Fibroblast of mammary gland (primary cell): ENCODE results near the gene JADE1.

Experiments
- DNase-seq: peaks from one replicate; pipeline ENCODE4 v3.0.0-alpha.2; 2010; ENCODE audit warnings: low read depth
- H3K4me3 ChIP-seq: 2 replicates; pipeline ENCODE4 v1.5.1; 2011; ENCODE audit warnings: low read depth, mild to moderate bottlenecking, low read length, moderate library complexity; ENCODE audit not compliant: control insufficient read depth
- TF ChIP-seq, protein P1 (sequence below): conservative IDR thresholded peaks from 2 replicates; pipeline ENCODE4 v1.5.1; 2011; ENCODE audit warnings: low read depth, low read length, inconsistent platforms; ENCODE audit not compliant: control insufficient read depth, insufficient read depth

The JADE1 gene

DNA sequence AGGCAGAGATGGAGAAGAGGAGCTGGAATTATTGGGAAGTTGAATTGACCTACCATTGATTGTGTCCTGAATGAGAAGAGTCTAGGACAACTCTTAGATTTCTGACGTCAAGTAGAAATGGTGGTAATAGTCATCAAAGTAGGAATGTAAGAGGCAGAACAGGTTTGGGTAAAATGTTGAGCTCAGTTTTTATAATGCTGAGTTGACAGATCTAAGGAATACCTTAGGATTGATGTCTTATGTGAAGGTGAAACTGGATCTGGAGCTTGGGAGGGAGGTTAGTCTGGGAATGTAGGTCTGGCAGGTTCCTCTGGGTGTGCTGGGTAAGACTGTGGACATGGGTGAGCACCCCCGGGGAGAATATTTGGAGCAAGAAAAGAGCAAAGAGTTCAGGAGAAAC, 31.9 kb downstream of the JADE1 start:
- TF ChIP-seq, protein P1, sequence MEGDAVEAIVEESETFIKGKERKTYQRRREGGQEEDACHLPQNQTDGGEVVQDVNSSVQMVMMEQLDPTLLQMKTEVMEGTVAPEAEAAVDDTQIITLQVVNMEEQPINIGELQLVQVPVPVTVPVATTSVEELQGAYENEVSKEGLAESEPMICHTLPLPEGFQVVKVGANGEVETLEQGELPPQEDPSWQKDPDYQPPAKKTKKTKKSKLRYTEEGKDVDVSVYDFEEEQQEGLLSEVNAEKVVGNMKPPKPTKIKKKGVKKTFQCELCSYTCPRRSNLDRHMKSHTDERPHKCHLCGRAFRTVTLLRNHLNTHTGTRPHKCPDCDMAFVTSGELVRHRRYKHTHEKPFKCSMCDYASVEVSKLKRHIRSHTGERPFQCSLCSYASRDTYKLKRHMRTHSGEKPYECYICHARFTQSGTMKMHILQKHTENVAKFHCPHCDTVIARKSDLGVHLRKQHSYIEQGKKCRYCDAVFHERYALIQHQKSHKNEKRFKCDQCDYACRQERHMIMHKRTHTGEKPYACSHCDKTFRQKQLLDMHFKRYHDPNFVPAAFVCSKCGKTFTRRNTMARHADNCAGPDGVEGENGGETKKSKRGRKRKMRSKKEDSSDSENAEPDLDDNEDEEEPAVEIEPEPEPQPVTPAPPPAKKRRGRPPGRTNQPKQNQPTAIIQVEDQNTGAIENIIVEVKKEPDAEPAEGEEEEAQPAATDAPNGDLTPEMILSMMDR, result no peak
- no peak overlapping the region for H3K4me3 ChIP-seq
- no peak for DNase-seq

DNA sequence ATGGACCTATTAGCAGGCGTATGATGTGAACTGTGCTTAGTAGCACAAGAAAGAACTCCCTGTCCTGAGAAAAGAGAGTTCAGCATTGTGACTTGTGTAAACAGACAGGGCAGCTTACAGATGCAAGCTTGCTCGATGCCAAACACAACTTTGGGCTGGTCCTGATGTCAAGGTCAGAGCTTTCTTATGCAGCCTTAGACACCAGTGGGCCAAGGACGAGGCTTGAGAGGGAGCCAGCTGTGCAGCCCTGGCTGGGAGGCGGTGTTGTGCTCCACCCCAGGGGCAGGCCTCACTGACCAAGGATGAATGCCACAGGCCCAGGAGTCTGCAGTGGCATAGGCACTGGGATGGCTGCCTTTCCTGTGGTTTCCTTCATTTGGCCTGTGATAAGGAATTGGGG, 35.4 kb downstream of the JADE1 start:
- DNase-seq, result no peak
- TF ChIP-seq, protein P1, result no peak

DNA sequence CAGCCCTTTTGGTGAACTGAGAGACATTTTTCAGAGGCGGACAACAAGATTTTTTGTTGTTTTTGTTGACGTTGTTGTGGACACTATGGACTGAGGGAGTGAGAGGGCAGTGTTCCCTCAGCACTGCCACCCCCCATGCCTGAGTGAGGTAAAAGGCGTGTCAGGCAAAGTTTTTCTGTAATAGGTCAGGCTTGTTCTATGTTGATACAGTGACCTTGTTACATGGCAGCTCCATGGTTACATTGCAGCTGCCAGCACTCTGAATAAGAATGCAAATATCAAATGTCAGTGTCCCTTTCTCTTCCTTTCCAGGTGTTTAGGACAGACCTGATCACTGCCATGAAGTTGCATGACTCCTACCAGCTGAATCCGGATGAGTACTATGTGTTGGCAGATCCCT, 36.6 kb downstream of the JADE1 start:
- no peak overlapping the region for H3K4me3 ChIP-seq
- TF ChIP-seq, protein P1, result no peak
- DNase-seq, result no peak

More for the DNA sequence above, 35.4 kb downstream of the JADE1 start:
- H3K4me3 ChIP-seq, result no peak overlapping the region

DNA sequence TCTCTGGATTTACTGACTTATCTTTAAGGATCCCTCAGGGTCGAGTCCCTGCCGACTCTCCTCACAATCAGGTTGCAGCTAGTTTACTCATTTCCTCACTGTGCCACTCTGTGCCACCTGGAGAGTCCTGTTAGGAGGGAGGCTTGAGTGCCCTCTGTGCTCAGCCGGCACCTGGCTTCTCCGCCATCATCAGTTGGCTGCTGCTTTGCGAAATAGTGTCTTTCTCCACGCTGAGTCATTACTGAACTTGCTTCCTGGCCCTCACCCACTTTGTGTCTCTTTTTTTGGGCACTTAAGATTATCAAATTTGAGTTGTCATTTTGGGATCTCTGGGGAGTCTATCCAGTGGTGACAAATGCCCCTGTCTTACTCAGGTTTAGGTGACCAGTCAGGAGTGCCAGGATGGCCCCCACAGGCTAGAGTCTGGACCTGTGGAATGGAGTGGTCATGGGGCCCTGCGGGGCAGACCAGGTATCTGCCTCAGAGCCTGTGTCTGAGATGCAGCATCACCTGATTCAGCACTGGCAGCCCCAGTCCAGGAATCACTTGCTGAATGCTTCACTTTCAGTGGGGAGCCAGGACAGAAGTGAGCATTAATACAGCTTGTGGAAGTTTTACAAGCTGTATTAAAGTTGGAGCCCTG, 37.7 kb downstream of the JADE1 start:
- peak; percentile 38 for DNase-seq
- no peak overlapping the region for H3K4me3 ChIP-seq
- TF ChIP-seq, protein P1, result no peak

DNA sequence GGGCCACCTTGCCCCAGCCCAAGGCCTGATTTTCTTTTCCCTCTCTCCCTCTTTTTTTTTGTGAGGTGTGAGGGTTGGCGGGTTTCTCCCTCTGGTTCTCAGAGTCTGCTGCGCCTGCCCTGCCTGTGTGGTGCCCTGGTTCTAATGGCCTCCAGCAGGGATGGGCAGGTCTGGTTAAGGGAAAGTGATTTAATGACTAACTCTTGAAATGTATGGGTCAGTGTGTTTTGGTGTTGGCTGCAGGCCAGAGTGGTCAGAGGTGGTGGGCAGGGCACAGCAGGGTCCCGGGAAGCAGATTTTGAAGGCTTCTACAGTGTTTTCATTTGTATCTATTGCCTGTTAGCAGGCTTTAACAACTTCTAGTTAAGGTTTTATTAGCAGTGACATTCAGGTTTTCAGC, 39.0 kb downstream of the JADE1 start:
- H3K4me3 ChIP-seq, result no peak overlapping the region
- TF ChIP-seq, protein P1, result no peak
- DNase-seq, result no peak

DNA sequence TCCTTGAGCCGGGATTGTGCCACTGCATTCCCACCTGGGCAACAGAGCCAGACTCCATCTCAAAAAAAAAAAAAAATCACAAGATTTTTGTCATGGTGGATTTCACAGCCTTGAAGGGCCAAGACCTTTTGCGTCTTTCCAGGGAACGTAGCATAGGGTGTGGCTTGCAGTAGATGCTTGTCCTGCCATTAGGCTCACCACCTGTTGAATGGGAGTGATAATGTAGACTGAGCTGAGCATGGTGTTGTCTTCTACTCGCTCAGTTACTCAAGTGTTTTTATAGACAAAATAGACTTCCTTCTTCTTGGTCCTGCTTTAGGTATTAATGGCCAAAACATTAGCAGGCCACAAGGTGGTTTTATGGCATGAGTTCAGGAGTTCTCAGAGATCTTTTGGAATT, 40.8 kb downstream of the JADE1 start:
- H3K4me3 ChIP-seq, result no peak overlapping the region
- no peak for DNase-seq
- TF ChIP-seq, protein P1, result no peak

DNA sequence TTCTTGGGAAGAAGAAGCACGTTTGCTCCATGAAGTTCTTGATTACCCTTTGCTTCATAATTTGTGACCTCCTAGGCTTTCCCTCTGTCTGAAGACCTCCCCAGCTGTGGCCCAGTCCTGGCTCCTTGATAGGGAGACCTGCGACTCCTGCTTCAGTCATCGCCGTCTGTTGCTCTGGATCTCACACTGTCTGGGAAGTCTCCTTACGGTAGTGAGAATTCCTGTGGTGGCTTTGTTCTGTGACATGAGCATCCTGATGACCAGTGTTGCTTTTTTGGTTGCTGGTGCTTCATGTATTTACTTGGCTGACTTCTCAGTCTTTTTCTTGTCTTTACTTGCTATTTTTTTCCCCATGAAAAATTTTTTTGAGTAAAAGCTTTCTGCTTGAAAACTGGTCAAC, 44.2 kb downstream of the JADE1 start:
- no peak for DNase-seq
- H3K4me3 ChIP-seq, result no peak overlapping the region
- TF ChIP-seq, protein P1, result no peak
